GM23338 (cell line): ENCODE data around the gene DIO3. TPM values are rescaled to one million over a fixed set of nuclear protein-coding genes. Genes with fewer than 3 reads are reported as not detected.

Experiments used
- ATAC-seq: fragments of 200-7000 bp; cut with Tn5 transposase; 3 replicates; pipeline ENCODE4 v1.9.1; 2020
- DNase-seq: peaks from one replicate; pipeline ENCODE4 v3.0.0-alpha.2; 2015; ENCODE audit warnings: low spot score
- H2AFZ ChIP-seq: fragments of 200-600 bp; sonication (generic); 2 replicates; pipeline ENCODE4 v1.8.0; 2016; ENCODE audit warnings: antibody characterized with exemption, mild to moderate bottlenecking, moderate library complexity
- H3F3A ChIP-seq: fragments of 200-600 bp; sonication (generic); replicated peaks from 2 replicates; pipeline ENCODE4 v1.8.0; 2017; ENCODE audit warnings: antibody characterized with exemption, mixed run types, low read depth
- H3K27ac ChIP-seq: fragments of 200-600 bp; sonication (generic); 2 replicates; pipeline ENCODE4 v1.6.1; 2016; ENCODE audit warnings: low read depth
- H3K27me3 ChIP-seq: fragments of 200-600 bp; sonication (generic); 2 replicates; pipeline ENCODE4 v1.8.0; 2016; ENCODE audit warnings: mild to moderate bottlenecking, mixed run types, moderate library complexity; ENCODE audit not compliant: insufficient read depth
- H3K36me3 ChIP-seq: fragments of 200-600 bp; sonication (generic); 2 replicates; pipeline ENCODE4 v1.8.0; 2016; ENCODE audit warnings: mild to moderate bottlenecking; ENCODE audit not compliant: insufficient read depth
- H3K4me1 ChIP-seq: fragments of 200-600 bp; sonication (generic); 2 replicates; pipeline ENCODE4 v1.8.0; 2016; ENCODE audit warnings: mild to moderate bottlenecking, moderate library complexity; ENCODE audit not compliant: insufficient read depth
- H3K4me2 ChIP-seq: fragments of 200-600 bp; sonication (generic); 2 replicates; pipeline ENCODE4 v1.7.1; 2017; ENCODE audit warnings: mixed run types
- H3K4me3 ChIP-seq: fragments of 200-600 bp; sonication (generic); 2 replicates; pipeline ENCODE4 v1.6.1; 2016; ENCODE audit warnings: mixed run types
- H3K79me2 ChIP-seq: fragments of 200-600 bp; sonication (generic); replicated peaks from 2 replicates; pipeline ENCODE4 v1.8.0; 2017; ENCODE audit warnings: mild to moderate bottlenecking; ENCODE audit not compliant: insufficient read depth
- H3K9me2 ChIP-seq: fragments of 200-600 bp; sonication (generic); 2 replicates; pipeline ENCODE4 v1.8.0; 2017; ENCODE audit not compliant: insufficient read depth
- H4K20me1 ChIP-seq: fragments of 200-600 bp; sonication (generic); replicated peaks from 2 replicates; pipeline ENCODE4 v1.8.0; 2017; ENCODE audit warnings: mild to moderate bottlenecking; ENCODE audit not compliant: insufficient read depth
- H3K27ac Mint-ChIP-seq: 2 replicates; pipeline ENCODE4 v1.8.0; 2020; ENCODE audit warnings: inconsistent platforms, mild to moderate bottlenecking, moderate library complexity, mixed read lengths
- H3K27me3 Mint-ChIP-seq: 3 replicates; pipeline ENCODE4 v1.8.0; 2022; ENCODE audit warnings: low read depth, mild to moderate bottlenecking, moderate library complexity, mixed read lengths, inconsistent platforms; ENCODE audit not compliant: insufficient read depth, poor library complexity
- H3K36me3 Mint-ChIP-seq: 3 replicates; pipeline ENCODE4 v1.8.0; 2021; ENCODE audit warnings: low read depth, mild to moderate bottlenecking, inconsistent platforms, moderate library complexity, mixed read lengths
- H3K4me1 Mint-ChIP-seq: 3 replicates; pipeline ENCODE4 v1.8.0; 2020; ENCODE audit warnings: mild to moderate bottlenecking, inconsistent platforms, mixed read lengths
- H3K4me3 Mint-ChIP-seq: 3 replicates; pipeline ENCODE4 v1.8.0; 2021; ENCODE audit warnings: moderate library complexity, mild to moderate bottlenecking, inconsistent platforms, mixed read lengths
- H3K9me3 Mint-ChIP-seq: 3 replicates; pipeline ENCODE4 v1.8.0; 2020; ENCODE audit warnings: moderate library complexity, mild to moderate bottlenecking, inconsistent platforms, mixed read lengths
- CREB1 ChIP-seq: fragments of 250-450 bp; sonication (Bioruptor Pico); IDR thresholded peaks from 2 replicates; pipeline ENCODE4 v1.5.0; 2020; ENCODE audit warnings: low read depth, mild to moderate bottlenecking, moderate library complexity
- NANOG ChIP-seq: IDR thresholded peaks from 2 replicates; pipeline ENCODE4 v1.6.1; 2016; ENCODE audit warnings: antibody characterized with exemption, borderline replicate concordance
- POLR2AphosphoS5 ChIP-seq: IDR thresholded peaks from 2 replicates; pipeline ENCODE4 v1.6.1; 2016; ENCODE audit warnings: antibody characterized with exemption, low read depth
- STAT1 ChIP-seq: IDR thresholded peaks from one replicate; pipeline ENCODE4 v1.6.1; 2016; ENCODE audit warnings: antibody characterized with exemption; ENCODE audit not compliant: unreplicated experiment
- ZNF114 ChIP-seq: fragments of 250-450 bp; sonication (Bioruptor Pico); IDR thresholded peaks from 2 replicates; pipeline ENCODE4 v1.5.0; 2020; ENCODE audit warnings: mild to moderate bottlenecking, moderate library complexity
- polyA plus RNA-seq: library from polyadenylated mRNA; unstranded; fragments of >200 nt; fragmentation: Nextera tagmentation; extraction: Ambion mirVana; gene quantifications from 2 replicates; pipeline ENCODE4 v1.2.1, GENCODE V29; 2016
- total RNA-seq: library from RNA; depleted of rRNA; stranded (reverse); fragments of >200 nt; shearing (Covaris generic); gene quantifications from 2 replicates; pipeline ENCODE4 v1.2.3, GENCODE V29; 2014
- TF ChIP-seq, protein P1 (sequence below): IDR thresholded peaks from 2 replicates; pipeline ENCODE4 v1.6.1; 2016; ENCODE audit warnings: antibody characterized with exemption
- TF ChIP-seq, protein P2 (sequence below): IDR thresholded peaks from one replicate; pipeline ENCODE4 v1.6.1; 2018; ENCODE audit warnings: antibody characterized with exemption; ENCODE audit not compliant: unreplicated experiment
- TF ChIP-seq, protein P3 (sequence below): fragments of 250-450 bp; sonication (Bioruptor Pico); IDR thresholded peaks from 2 replicates; pipeline ENCODE4 v1.5.0; 2020; ENCODE audit warnings: mild to moderate bottlenecking, moderate library complexity

Gene DIO3
- total and polyA plus RNA-seq, 2 experiments from 2014 or later, result 0.10 to 0.28 TPM

DNA sequence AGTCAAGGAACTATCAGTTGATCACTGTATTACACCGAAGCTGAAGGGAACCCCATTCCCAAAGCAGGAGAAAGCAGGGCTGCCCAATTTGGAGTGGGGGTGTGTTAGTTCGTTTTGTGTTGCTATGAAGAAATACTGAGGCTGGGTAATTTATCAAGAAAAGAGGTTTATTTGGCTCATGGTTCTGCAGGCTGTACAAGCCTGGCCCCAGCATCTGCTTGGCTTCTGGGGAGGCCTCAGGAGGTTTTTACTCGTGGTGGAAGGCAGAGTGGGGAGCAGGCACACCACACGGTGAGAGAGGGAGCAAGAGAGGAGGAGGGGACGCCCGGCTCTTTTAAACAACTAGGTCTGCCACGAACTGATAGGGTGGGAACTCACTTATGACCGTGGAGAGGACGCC lies 16.7 kb upstream of the DIO3 start:
- H3K4me3 Mint-ChIP-seq, result no peak overlapping the region
- peaks cover 15% of the 10 kb centered on the region for H3K9me3 Mint-ChIP-seq
- ATAC-seq, result no peak
- H4K20me1 ChIP-seq, result no peaks in the 10 kb centered on the region
- no peak overlapping the region for H2AFZ ChIP-seq
- TF ChIP-seq, protein P1, sequence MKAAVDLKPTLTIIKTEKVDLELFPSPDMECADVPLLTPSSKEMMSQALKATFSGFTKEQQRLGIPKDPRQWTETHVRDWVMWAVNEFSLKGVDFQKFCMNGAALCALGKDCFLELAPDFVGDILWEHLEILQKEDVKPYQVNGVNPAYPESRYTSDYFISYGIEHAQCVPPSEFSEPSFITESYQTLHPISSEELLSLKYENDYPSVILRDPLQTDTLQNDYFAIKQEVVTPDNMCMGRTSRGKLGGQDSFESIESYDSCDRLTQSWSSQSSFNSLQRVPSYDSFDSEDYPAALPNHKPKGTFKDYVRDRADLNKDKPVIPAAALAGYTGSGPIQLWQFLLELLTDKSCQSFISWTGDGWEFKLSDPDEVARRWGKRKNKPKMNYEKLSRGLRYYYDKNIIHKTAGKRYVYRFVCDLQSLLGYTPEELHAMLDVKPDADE, result no peak
- TF ChIP-seq STAT1 (no peak), NANOG (no peak)
- TF ChIP-seq, protein P2, sequence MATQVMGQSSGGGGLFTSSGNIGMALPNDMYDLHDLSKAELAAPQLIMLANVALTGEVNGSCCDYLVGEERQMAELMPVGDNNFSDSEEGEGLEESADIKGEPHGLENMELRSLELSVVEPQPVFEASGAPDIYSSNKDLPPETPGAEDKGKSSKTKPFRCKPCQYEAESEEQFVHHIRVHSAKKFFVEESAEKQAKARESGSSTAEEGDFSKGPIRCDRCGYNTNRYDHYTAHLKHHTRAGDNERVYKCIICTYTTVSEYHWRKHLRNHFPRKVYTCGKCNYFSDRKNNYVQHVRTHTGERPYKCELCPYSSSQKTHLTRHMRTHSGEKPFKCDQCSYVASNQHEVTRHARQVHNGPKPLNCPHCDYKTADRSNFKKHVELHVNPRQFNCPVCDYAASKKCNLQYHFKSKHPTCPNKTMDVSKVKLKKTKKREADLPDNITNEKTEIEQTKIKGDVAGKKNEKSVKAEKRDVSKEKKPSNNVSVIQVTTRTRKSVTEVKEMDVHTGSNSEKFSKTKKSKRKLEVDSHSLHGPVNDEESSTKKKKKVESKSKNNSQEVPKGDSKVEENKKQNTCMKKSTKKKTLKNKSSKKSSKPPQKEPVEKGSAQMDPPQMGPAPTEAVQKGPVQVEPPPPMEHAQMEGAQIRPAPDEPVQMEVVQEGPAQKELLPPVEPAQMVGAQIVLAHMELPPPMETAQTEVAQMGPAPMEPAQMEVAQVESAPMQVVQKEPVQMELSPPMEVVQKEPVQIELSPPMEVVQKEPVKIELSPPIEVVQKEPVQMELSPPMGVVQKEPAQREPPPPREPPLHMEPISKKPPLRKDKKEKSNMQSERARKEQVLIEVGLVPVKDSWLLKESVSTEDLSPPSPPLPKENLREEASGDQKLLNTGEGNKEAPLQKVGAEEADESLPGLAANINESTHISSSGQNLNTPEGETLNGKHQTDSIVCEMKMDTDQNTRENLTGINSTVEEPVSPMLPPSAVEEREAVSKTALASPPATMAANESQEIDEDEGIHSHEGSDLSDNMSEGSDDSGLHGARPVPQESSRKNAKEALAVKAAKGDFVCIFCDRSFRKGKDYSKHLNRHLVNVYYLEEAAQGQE, result no peak
- no peaks in the 10 kb centered on the region for H3K4me1 ChIP-seq
- peaks cover 20% of the 10 kb centered on the region for H3K27me3 Mint-ChIP-seq
- H3K27ac ChIP-seq, result no peak overlapping the region
- H3K27ac Mint-ChIP-seq, result no peak overlapping the region
- peaks cover 2% of the 10 kb centered on the region; the same call in 2 of the 3 replicates for H3K4me1 Mint-ChIP-seq
- no peaks in the 10 kb centered on the region for H3K36me3 ChIP-seq
- 0 out of 3 replicates have a peak, but pooled peaks cover 5% of the 10 kb centered on the region for H3K36me3 Mint-ChIP-seq
- no peak overlapping the region for H3K4me3 ChIP-seq
- no peaks in the 10 kb centered on the region for H3K79me2 ChIP-seq
- no peaks in the 10 kb centered on the region for H3K9me2 ChIP-seq
- no peak for DNase-seq
- no peak overlapping the region for H3K4me2 ChIP-seq
- H3K27me3 ChIP-seq, result no peaks in the 10 kb centered on the region
- no peaks in the 10 kb centered on the region for H3F3A ChIP-seq

DNA sequence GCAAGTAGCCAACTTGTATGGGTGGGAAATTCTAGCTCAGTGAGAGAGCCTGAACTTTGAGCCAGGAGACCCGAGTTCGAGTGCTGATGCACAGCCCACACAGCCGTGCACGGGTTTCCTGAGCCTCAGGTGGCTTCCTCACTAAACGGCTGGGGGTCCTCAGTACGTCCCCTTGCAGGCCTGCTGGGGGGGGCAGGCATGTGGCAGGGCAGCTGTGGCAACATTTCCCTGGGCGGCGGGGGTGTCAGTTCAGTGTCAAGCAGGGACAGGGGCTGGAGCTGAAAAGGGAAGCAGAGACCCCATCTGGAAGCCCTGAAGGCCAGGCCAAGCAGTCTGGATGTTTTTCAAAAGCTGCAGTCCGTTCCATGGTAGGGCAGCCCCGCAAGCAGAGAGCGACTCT lies 14.6 kb upstream of the DIO3 start:
- H2AFZ ChIP-seq, result no peak overlapping the region
- no peak overlapping the region for H3K4me2 ChIP-seq
- peaks cover 15% of the 10 kb centered on the region for H3K9me3 Mint-ChIP-seq
- H3K9me2 ChIP-seq, result no peaks in the 10 kb centered on the region
- no peak for DNase-seq
- H3K36me3 Mint-ChIP-seq, result peaks cover 5% of the 10 kb centered on the region; the same call in 1 of the 3 replicates
- no peak overlapping the region for H3K27ac Mint-ChIP-seq
- H3K4me3 ChIP-seq, result no peak overlapping the region
- peaks cover 23% of the 10 kb centered on the region for H3K27me3 Mint-ChIP-seq
- no peak overlapping the region for H3K27ac ChIP-seq
- H3K4me1 Mint-ChIP-seq, result no peaks in the 10 kb centered on the region; the same call in 2 of the 3 replicates
- H3K4me3 Mint-ChIP-seq, result no peak overlapping the region
- no peaks in the 10 kb centered on the region for H3K79me2 ChIP-seq
- no peaks in the 10 kb centered on the region for H4K20me1 ChIP-seq
- no peaks in the 10 kb centered on the region for H3K27me3 ChIP-seq
- no peaks in the 10 kb centered on the region for H3K4me1 ChIP-seq
- ATAC-seq, result no peak
- no peaks in the 10 kb centered on the region for H3K36me3 ChIP-seq
- no peaks in the 10 kb centered on the region for H3F3A ChIP-seq
- TF ChIP-seq ZNF114 (CRISPR knock-in tag), result no peak
- TF ChIP-seq POLR2AphosphoS5, result no peak
- no peak for TF ChIP-seq CREB1 (CRISPR knock-in tag)
- TF ChIP-seq, protein P1, result no peak
- TF ChIP-seq, protein P3, sequence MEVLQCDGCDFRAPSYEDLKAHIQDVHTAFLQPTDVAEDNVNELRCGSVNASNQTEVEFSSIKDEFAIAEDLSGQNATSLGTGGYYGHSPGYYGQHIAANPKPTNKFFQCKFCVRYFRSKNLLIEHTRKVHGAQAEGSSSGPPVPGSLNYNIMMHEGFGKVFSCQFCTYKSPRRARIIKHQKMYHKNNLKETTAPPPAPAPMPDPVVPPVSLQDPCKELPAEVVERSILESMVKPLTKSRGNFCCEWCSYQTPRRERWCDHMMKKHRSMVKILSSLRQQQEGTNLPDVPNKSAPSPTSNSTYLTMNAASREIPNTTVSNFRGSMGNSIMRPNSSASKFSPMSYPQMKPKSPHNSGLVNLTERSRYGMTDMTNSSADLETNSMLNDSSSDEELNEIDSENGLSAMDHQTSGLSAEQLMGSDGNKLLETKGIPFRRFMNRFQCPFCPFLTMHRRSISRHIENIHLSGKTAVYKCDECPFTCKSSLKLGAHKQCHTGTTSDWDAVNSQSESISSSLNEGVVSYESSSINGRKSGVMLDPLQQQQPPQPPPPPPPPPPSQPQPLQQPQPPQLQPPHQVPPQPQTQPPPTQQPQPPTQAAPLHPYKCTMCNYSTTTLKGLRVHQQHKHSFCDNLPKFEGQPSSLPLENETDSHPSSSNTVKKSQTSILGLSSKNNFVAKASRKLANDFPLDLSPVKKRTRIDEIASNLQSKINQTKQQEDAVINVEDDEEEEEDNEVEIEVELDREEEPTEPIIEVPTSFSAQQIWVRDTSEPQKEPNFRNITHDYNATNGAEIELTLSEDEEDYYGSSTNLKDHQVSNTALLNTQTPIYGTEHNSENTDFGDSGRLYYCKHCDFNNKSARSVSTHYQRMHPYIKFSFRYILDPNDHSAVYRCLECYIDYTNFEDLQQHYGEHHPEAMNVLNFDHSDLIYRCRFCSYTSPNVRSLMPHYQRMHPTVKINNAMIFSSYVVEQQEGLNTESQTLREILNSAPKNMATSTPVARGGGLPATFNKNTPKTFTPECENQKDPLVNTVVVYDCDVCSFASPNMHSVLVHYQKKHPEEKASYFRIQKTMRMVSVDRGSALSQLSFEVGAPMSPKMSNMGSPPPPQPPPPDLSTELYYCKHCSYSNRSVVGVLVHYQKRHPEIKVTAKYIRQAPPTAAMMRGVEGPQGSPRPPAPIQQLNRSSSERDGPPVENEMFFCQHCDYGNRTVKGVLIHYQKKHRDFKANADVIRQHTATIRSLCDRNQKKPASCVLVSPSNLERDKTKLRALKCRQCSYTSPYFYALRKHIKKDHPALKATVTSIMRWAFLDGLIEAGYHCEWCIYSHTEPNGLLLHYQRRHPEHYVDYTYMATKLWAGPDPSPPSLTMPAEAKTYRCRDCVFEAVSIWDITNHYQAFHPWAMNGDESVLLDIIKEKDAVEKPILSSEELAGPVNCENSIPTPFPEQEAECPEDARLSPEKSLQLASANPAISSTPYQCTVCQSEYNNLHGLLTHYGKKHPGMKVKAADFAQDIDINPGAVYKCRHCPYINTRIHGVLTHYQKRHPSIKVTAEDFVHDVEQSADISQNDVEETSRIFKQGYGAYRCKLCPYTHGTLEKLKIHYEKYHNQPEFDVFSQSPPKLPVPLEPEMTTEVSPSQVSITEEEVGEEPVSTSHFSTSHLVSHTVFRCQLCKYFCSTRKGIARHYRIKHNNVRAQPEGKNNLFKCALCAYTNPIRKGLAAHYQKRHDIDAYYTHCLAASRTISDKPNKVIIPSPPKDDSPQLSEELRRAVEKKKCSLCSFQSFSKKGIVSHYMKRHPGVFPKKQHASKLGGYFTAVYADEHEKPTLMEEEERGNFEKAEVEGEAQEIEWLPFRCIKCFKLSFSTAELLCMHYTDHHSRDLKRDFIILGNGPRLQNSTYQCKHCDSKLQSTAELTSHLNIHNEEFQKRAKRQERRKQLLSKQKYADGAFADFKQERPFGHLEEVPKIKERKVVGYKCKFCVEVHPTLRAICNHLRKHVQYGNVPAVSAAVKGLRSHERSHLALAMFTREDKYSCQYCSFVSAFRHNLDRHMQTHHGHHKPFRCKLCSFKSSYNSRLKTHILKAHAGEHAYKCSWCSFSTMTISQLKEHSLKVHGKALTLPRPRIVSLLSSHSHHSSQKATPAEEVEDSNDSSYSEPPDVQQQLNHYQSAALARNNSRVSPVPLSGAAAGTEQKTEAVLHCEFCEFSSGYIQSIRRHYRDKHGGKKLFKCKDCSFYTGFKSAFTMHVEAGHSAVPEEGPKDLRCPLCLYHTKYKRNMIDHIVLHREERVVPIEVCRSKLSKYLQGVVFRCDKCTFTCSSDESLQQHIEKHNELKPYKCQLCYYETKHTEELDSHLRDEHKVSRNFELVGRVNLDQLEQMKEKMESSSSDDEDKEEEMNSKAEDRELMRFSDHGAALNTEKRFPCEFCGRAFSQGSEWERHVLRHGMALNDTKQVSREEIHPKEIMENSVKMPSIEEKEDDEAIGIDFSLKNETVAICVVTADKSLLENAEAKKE, result no peak
